Measurements from ENCODE around the gene HDGFL1. TPM values are rescaled to one million over a fixed set of nuclear protein-coding genes. Genes with fewer than 3 reads are reported as not detected.

HDGFL1 gene
- total RNA-seq (2014; rRNA removed; shearing (Covaris generic)), result not detected in 2 replicates
- polyA plus RNA-seq (2014; cell fraction: nucleus; rRNA removed), result not detected in 2 replicates

DNA sequence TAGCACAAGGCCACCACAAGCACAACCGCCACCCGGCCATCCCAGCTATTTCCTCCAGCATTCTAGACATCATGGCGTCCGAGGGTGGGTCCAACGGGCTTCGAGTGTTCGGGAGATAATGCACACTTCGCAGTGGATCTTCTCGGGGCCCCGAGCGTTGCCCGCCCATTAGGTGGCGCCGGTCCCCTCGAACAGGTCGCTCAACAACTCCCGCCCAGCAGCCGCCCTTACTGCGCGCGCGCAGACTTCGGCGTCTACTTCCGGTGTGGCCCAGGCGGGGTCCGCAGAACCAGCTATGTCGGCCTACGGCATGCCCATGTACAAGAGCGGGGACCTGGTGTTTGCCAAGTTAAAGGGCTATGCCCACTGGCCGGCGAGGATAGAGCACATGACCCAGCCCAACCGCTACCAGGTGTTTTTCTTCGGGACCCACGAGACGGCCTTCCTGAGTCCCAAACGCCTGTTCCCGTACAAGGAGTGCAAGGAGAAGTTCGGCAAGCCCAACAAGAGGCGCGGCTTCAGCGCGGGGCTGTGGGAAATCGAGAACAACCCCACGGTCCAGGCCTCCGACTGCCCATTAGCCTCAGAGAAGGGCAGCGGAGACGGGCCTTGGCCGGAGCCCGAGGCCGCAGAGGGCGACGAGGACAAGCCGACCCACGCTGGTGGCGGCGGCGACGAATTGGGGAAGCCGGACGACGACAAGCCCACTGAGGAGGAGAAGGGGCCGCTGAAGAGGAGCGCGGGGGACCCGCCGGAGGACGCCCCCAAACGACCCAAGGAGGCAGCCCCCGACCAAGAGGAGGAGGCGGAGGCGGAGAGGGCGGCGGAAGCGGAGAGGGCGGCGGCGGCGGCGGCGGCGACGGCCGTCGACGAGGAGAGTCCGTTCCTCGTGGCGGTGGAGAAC lies at the start of gene HDGFL1:
Gene HDGFL1 (plus strand): TSS at position 286 of the 904 bp plus-strand sequence. CDS start 10 bp downstream, at position 296.
- no peak for DNase-seq (ENCODE audit: extremely low read depth, low read depth)

GRCh38 chr6:22521035-22521434 lies 48.3 kb upstream of the HDGFL1 start:
- no peak for DNase-seq (ENCODE audit: extremely low read depth, low read depth)

- no peak for DNase-seq (ENCODE audit: extremely low read depth, low read depth)
Observed at GRCh38 chr6:22526736-22527135, 42.6 kb upstream of the HDGFL1 start.

DNA sequence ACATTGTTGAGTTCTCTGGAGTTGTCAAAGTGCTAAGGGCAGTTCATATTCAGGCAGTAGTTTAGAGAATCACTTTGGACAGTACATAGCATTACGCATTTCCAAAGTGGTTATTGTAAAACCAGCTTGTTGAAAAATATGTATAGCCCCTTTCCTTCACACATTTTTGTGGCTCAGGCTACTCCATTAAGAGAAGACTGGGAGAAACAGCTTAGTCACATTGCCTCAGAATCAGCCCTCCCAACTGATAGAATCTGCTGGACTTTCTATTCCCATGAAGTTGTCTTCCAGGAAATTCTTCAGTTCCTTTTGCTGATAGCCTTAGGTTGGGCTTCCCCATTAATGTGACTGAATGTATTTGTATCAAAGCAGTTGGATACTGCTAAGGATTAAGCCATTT lies 39.5 kb upstream of the HDGFL1 start:
- DNase-seq (ENCODE audit: extremely low read depth, low read depth), result no peak

DNA sequence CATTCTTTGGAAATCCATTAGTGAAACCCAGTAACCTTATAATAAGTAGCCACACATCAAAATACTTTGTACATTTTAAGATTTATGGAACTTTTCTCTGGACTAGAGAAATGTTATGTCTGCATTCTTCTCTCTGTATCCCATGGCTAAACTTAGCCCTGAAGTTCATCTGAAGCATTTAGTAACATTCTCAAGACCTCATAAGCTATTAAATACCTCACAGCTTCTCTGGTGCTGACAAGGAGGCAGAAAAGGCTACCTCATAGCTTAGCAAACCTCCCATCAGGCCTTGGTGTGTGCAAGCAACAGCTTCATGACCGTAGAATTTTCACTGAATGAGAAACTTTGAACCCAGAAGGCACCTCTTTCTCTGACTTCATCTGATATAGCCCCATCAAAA lies 38.9 kb upstream of the HDGFL1 start:
- DNase-seq (ENCODE audit: extremely low read depth, low read depth), result no peak

- no peak for DNase-seq (ENCODE audit: extremely low read depth, low read depth)
Observed at GRCh38 chr6:22536122-22536521, 33.2 kb upstream of the HDGFL1 start.

DNA sequence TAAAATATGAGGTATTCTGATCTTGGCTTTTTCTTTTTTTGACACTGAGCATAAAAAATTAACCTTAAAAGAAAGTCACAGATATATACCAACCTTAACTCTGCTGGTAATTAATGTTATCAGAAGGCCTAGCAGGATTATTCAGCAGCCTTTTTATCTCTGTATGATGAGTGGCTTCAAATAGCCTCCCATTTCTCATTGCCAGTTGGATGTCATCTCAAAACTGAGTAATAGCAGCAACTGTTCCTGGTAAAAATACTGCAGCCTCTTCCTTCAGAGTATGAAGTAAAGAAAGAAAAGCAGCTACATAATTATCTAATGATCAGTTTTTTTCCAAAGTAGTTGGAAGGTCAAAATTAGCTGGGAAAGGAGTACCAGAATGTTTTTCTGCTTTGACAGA lies 24.9 kb upstream of the HDGFL1 start:
- DNase-seq (ENCODE audit: extremely low read depth, low read depth), result no peak

GRCh38 chr6:22545051-22545450 lies 24.3 kb upstream of the HDGFL1 start:
- DNase-seq (ENCODE audit: extremely low read depth, low read depth), result no peak

DNA sequence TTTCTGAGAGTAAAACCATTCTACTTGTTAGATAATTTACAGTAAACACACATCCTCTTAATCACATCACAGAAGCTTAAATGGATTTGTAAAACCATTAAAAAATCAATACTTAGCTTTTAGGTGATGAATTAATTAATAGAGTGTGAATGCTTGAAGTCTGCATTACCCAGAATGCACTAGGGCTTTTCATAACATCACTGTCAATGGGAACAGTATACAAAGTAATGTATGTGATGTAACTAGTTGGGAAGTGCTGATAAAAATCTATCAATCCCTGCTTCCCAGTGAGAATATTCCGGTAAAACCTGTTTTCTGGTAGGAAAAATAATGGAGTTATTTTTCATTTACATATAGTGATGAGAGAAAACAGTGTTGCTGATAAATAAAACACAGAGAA lies 23.1 kb upstream of the HDGFL1 start:
- DNase-seq (ENCODE audit: extremely low read depth, low read depth), result no peak

GRCh38 chr6:22550971-22551670 lies 18.2 kb upstream of the HDGFL1 start:
- no peak for DNase-seq (ENCODE audit: extremely low read depth, low read depth)

- DNase-seq (ENCODE audit: extremely low read depth, low read depth), result no peak
Observed at GRCh38 chr6:22556266-22556665, 13.1 kb upstream of the HDGFL1 start.

GRCh38 chr6:22557007-22557406 lies 12.4 kb upstream of the HDGFL1 start:
- no peak for DNase-seq (ENCODE audit: extremely low read depth, low read depth)

DNA sequence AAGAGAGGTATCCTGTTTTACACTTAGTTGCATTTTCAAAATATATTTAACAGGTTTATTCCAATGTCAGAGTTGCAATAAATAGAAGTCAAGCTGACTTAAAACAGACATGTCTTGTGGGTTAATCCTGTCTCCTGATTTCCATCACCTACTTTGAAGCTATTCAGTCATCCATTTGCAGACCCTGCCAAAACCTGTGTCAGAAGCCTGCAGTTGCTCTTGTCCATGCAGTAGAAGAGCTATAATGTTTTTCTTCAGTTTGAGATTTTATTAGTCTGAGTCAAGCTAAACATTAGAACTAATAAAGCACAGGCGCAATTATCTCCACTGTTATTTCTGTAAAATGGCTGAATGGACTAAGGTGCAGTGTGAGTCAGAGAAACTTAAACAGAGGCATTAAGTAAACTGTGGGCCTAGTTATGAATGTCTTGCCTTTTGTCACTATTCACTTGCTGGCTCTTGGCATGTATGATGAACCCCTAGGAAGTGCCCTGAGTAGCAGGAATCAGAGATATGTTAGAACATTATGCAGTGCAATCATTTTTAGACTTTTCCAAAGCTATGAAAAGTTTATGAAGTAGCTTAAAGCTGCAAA lies 11.0 kb upstream of the HDGFL1 start:
- DNase-seq (ENCODE audit: extremely low read depth, low read depth), result no peak

- DNase-seq (ENCODE audit: extremely low read depth, low read depth), result no peak
Observed at GRCh38 chr6:22568854-22569253, 512 bp upstream of the HDGFL1 start.

DNA sequence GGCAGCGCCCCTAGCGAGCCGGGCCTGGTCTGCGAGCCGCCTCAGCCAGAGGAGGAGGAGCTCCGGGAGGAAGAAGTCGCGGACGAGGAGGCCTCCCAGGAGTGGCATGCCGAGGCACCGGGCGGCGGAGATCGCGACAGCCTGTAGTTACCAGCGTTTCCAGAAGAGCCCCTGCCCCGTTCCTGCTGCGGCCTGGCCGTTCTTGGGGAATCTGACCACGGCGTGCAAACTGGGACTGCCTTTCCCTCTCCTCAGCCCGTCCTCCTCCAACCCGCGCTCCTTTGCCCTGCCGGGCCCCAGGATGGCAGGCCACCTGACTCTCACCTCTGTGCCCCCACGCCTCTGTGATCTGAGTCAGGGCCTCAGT lies 802 bp downstream of the HDGFL1 start:
- DNase-seq (ENCODE audit: extremely low read depth, low read depth), result no peak

- no peak for DNase-seq (ENCODE audit: extremely low read depth, low read depth)
Observed at GRCh38 chr6:22575190-22575589, 5.8 kb downstream of the HDGFL1 start.

GRCh38 chr6:22579439-22579838 lies 10.1 kb downstream of the HDGFL1 start:
- no peak for DNase-seq (ENCODE audit: extremely low read depth, low read depth)

GRCh38 chr6:22580337-22580736 lies 11.0 kb downstream of the HDGFL1 start:
- DNase-seq (ENCODE audit: extremely low read depth, low read depth), result no peak

DNA sequence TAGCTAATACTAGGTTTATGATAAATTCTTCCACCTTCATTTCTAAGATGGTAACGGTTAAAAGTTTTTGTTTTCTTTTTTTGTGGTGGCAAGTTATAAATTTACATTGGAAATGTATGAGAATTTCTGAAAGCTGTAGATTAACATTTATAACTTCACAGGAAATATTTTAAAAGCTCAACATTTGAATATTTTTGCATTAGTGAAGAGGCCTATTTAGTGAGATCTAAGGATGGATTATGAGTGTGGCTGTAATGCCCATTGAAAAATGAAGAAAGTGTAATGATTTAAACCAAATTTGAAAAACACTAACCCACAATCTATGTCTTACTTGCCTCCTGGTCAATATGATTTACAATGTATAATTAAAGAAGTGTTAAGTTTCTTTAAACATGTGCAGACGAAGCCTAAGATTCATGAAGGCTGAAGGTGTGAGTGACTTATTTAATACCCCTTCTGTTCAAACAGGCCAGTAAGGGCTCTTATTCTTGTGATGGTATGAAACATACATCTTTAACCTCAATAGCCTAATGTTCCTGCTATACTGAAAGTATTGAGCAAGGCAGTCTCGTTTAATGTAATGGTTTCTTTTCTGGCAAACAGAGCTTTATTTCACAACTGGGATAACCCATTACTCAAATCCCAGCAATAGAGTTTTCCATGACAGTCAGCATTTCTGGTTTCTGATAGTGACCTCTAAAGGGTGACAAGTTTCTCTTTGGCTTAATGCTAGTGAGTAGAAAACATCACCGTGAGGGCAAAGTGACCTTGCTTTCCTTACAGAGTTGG lies 13.2 kb downstream of the HDGFL1 start:
- DNase-seq (ENCODE audit: extremely low read depth, low read depth), result no peak

GRCh38 chr6:22583230-22583629 lies 13.9 kb downstream of the HDGFL1 start:
- no peak for DNase-seq (ENCODE audit: extremely low read depth, low read depth)

GRCh38 chr6:22583927-22584326 lies 14.6 kb downstream of the HDGFL1 start:
- no peak for DNase-seq (ENCODE audit: extremely low read depth, low read depth)

All from NCI-H460 (cell line).